Stomach (tissue), 9 donors: Measurements from ENCODE around the gene OSCAR. TPM values are rescaled to one million over a fixed set of nuclear protein-coding genes. Genes with fewer than 3 reads are reported as not detected.

Source experiments
- DNase-seq, 2 donors: peaks; one replicate each; pipeline versions ENCODE4 v3.0.0 to v3.0.0-alpha.2; 2013 to 2019
- H3K27ac ChIP-seq, 5 donors: fragments of 200-600 bp in 4 of 5; sonication (generic) in 4 of 5; one replicate each; pipeline ENCODE4 v1.5.1; 2013 to 2019; ENCODE audit warnings: mild to moderate bottlenecking in 1 of 5, moderate library complexity in 1 of 5
- H3K27me3 ChIP-seq, 3 donors: fragments of 200-600 bp; sonication (generic); one replicate each; pipeline ENCODE4 v1.5.1; 2017 to 2019; ENCODE audit warnings: mixed run types in 1 of 3
- H3K36me3 ChIP-seq, 4 donors: fragments of 200-600 bp; sonication (generic); 1 replicate in 3 of 4; 2 replicates in 1 of 4; pipeline ENCODE4 v1.5.1; 2016 to 2019
- H3K4me1 ChIP-seq, 4 donors: fragments of 200-600 bp; sonication (generic); one replicate each; pipeline ENCODE4 v1.5.1; 2016 to 2019
- H3K4me3 ChIP-seq, 4 donors: fragments of 200-600 bp; sonication (generic) in 3 of 4; one replicate each; pipeline ENCODE4 v1.5.1; 2016 to 2019; ENCODE audit warnings: mild to moderate bottlenecking in 1 of 4
- H3K9me3 ChIP-seq, 4 donors: fragments of 200-600 bp; sonication (generic); one replicate each; pipeline ENCODE4 v1.5.1; 2016 to 2019
- EP300 ChIP-seq: sonication (generic); formaldehyde crosslinking; IDR thresholded peaks from one replicate; pipeline ENCODE4 v1.6.1; 2017; ENCODE audit warnings: antibody characterized with exemption
- POLR2A ChIP-seq, 4 donors: fragments of 450-650 bp; IDR thresholded peaks; one replicate each; pipeline ENCODE4 v1.6.1; 2016; ENCODE audit warnings: antibody characterized with exemption in 4 of 4, control low read depth in 2 of 4, mild to moderate bottlenecking in 1 of 4, moderate library complexity in 1 of 4
- POLR2AphosphoS5 ChIP-seq, 3 donors: sonication (generic); formaldehyde crosslinking; IDR thresholded peaks; one replicate each; pipeline ENCODE4 v1.6.1; 2016; ENCODE audit warnings: antibody characterized with exemption in 3 of 3
- WGBS, 5 donors: extraction: QIAGEN DNeasy Blood & Tissue Kit in 3 of 5; methylation state at CpG; one replicate each; pipeline versions ENCODE4 v1.1.5 to v1.1.7; 2013 to 2018; 5-methylcytosine and 5-hydroxymethylcytosine counted together
- intact Hi-C: fragments of 100-400 bp; cut with DNase I; formaldehyde crosslinking; loops from one replicate; pipeline ENCODE4 v1.15.1; 2023; ENCODE audit warnings: low total_unique reads
- polyA plus RNA-seq, 3 donors: library from polyadenylated mRNA; stranded (reverse); fragments of 200-250 nt; gene quantifications; one replicate each; pipeline ENCODE4 v1.2.3, GENCODE V29; 2013
- total RNA-seq, 5 donors: library from RNA; depleted of rRNA; stranded (reverse); fragments of >200 nt; gene quantifications; one replicate each; pipeline versions ENCODE4 v1.1.0 to v1.2.3, GENCODE V29; 2014 to 2016
- TF ChIP-seq, protein P1 (sequence below), 7 experiments: fragments of 450-650 bp in 4 of 7; fragments of 200-600 bp in 3 of 7; sonication (generic) in 3 of 7; IDR thresholded peaks; one replicate each; pipeline ENCODE4 v1.5.1; 2016 to 2019; ENCODE audit warnings: antibody characterized with exemption in 7 of 7, control low read depth in 2 of 7, mild to moderate bottlenecking in 1 of 7
- donor health status: healthy with polysubstance abuse.
- donor health status: Bipolar disorder and iron deficiency.
- donor health status: healthy.

Gene OSCAR
- total and polyA plus RNA-seq, 8 donors: 0.45 to 2.6 (median 0.88) TPM; not detected in 4

DNA sequence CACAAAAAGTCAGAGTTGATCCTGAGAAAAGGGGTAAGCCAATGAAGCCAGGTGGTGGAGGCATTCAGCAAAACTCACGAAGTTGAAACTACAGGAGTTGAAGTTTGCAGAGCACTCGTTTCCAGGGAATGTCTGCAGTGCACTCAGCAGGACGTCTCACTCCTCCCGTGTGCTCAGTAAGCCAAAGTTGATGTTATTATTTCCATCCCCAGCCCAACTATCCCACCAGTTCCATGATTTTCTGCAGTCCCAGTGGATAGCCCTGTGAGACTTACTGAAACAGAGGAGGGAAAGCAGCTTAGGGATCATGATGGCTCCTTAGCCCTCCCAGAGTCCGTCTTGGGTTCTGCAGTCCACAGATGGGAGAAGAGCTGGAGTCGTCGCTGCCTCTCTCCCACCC is 19.6 kb downstream of the OSCAR start, which contains the start of gene TARM1:
Gene TARM1, minus strand, starts transcription at position 334 of the 400 bp plus-strand sequence. Its CDS starts 25 bp downstream, at position 309.
- H3K4me1 ChIP-seq: no peaks in the 10 kb centered on the region
- 79 to 87% (median 84%) methylated on average over 7 of the region's 7 CpGs for WGBS, 5 donors
- peaks cover 0 to 5% (median 0%) of the 10 kb centered on the region in 3 donors for H3K27me3 ChIP-seq
- no peak within 1 kb of the TSS for H3K27ac ChIP-seq
- peaks cover 3 to 34% (median 24%) of the 10 kb centered on the region in 4 donors for H3K9me3 ChIP-seq
- TF ChIP-seq POLR2AphosphoS5 (IDR thresholded peaks at IDR 0.05) (no peak), POLR2A (IDR thresholded peaks at IDR 0.05) (no peak), EP300 (no peak)
- TF ChIP-seq, protein P1, sequence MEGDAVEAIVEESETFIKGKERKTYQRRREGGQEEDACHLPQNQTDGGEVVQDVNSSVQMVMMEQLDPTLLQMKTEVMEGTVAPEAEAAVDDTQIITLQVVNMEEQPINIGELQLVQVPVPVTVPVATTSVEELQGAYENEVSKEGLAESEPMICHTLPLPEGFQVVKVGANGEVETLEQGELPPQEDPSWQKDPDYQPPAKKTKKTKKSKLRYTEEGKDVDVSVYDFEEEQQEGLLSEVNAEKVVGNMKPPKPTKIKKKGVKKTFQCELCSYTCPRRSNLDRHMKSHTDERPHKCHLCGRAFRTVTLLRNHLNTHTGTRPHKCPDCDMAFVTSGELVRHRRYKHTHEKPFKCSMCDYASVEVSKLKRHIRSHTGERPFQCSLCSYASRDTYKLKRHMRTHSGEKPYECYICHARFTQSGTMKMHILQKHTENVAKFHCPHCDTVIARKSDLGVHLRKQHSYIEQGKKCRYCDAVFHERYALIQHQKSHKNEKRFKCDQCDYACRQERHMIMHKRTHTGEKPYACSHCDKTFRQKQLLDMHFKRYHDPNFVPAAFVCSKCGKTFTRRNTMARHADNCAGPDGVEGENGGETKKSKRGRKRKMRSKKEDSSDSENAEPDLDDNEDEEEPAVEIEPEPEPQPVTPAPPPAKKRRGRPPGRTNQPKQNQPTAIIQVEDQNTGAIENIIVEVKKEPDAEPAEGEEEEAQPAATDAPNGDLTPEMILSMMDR (IDR thresholded peaks at IDR 0.05): no peak
- H3K4me3 ChIP-seq: no peak within 1 kb of the TSS
- no peaks in the 10 kb centered on the region for H3K36me3 ChIP-seq
- intact Hi-C loops: no loop called here
- no peak for DNase-seq

GRCh38 chr19:54077334-54077733 is 23.3 kb downstream of the OSCAR start:
- Histone ChIP-seq H3K27ac (no peak overlapping the region), H3K36me3 (no peaks in the 10 kb centered on the region), H3K9me3 (peaks cover 3 to 19% (median 12%) of the 10 kb centered on the region in 4 donors), H3K4me3 (no peak overlapping the region), H3K4me1 (no peaks in the 10 kb centered on the region), H3K27me3 (peaks cover 0 to 5% (median 0%) of the 10 kb centered on the region in 3 donors)
- WGBS, 5 donors: 68 to 79% (median 72%) methylated on average over 5 of the region's 5 CpGs
- no peak for DNase-seq
- TF ChIP-seq, protein P1 (IDR thresholded peaks at IDR 0.05): no peak
- no peak for TF ChIP-seq POLR2AphosphoS5 (IDR thresholded peaks at IDR 0.05)
- no peak for TF ChIP-seq EP300
- no peak for TF ChIP-seq POLR2A (IDR thresholded peaks at IDR 0.05)
- intact Hi-C loops: no loop called here

DNA sequence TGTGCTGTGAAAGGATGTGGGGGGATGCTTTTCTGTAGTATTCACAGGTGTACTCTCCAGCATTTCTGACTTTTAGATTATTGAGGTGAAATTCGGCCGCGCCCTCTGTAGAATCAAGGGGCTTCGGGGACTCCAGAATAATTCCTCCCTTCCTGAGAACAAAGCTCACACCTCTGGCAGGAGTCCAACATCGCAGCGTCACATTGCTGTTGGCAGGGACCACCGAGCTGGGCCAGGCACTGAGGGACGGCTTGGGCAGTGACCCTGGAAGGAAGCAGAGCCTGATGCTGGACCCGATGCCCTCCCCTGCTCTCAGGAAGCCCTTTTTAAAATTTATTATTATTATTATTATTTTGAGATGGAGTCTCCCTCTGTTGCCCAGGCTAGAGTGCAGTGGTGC is 25.8 kb downstream of the OSCAR start:
- Histone ChIP-seq H3K27me3 (peaks cover 0 to 5% (median 0%) of the 10 kb centered on the region in 3 donors), H3K4me3 (no peak overlapping the region), H3K4me1 (no peaks in the 10 kb centered on the region), H3K36me3 (no peaks in the 10 kb centered on the region), H3K27ac (no peak overlapping the region), H3K9me3 (peaks cover 0 to 6% (median 5%) of the 10 kb centered on the region in 4 donors)
- no peak for TF ChIP-seq POLR2AphosphoS5 (IDR thresholded peaks at IDR 0.05)
- TF ChIP-seq, protein P1 (IDR thresholded peaks at IDR 0.05): no peak
- TF ChIP-seq EP300: no peak
- no peak for TF ChIP-seq POLR2A (IDR thresholded peaks at IDR 0.05)
- 75 to 81% (median 77%) methylated on average over 9 of the region's 9 CpGs for WGBS, 5 donors
- no peak for DNase-seq
- intact Hi-C loops: no loop called here

DNA sequence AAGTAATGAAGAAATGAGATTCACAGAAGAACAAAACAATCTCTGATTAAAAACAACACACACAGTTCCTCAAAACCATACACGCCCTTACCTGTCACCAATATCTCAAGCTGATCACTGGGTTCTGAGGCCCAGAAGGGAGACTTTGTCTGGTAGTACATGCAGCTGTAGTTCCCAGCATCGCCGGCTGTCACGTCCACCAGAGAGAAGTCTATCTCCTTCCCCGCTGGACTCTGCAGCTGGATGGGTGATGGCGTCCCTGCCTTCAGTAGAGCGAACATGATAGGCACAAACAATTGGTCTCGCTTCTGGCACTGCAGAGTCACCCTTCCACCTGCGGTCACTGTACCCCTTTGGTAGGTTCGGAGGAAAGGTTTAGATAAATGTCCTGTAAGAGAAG is 26.8 kb downstream of the OSCAR start:
- H3K27ac ChIP-seq: no peak overlapping the region
- TF ChIP-seq, protein P1 (IDR thresholded peaks at IDR 0.05): no peak
- TF ChIP-seq EP300 (no peak), POLR2A (IDR thresholded peaks at IDR 0.05) (no peak), POLR2AphosphoS5 (IDR thresholded peaks at IDR 0.05) (no peak)
- no peak overlapping the region for H3K4me3 ChIP-seq
- 85 to 88% (median 87%) methylated on average over 10 of the region's 10 CpGs for WGBS, 5 donors
- intact Hi-C loops: no loop called here
- no peaks in the 10 kb centered on the region for H3K4me1 ChIP-seq
- no peak for DNase-seq
- no peaks in the 10 kb centered on the region for H3K36me3 ChIP-seq
- H3K27me3 ChIP-seq: no peaks in the 10 kb centered on the region
- H3K9me3 ChIP-seq: peaks cover 0 to 13% (median 11%) of the 10 kb centered on the region in 4 donors
